GM23338 (cell line): ENCODE measurements around the gene AP1B1. TPM values are rescaled to one million over a fixed set of nuclear protein-coding genes. Genes with fewer than 3 reads are reported as not detected.

Experiments used
- ATAC-seq: fragments of 200-7000 bp; cut with Tn5 transposase; 3 replicates; pipeline ENCODE4 v1.9.1; 2020
- DNase-seq: peaks from one replicate; pipeline ENCODE4 v3.0.0-alpha.2; 2015; ENCODE audit warnings: low spot score
- H2AFZ ChIP-seq: fragments of 200-600 bp; sonication (generic); 2 replicates; pipeline ENCODE4 v1.8.0; 2016; ENCODE audit warnings: antibody characterized with exemption, mild to moderate bottlenecking, moderate library complexity
- H3F3A ChIP-seq: fragments of 200-600 bp; sonication (generic); replicated peaks from 2 replicates; pipeline ENCODE4 v1.8.0; 2017; ENCODE audit warnings: antibody characterized with exemption, mixed run types, low read depth
- H3K27ac ChIP-seq: fragments of 200-600 bp; sonication (generic); 2 replicates; pipeline ENCODE4 v1.6.1; 2016; ENCODE audit warnings: low read depth
- H3K27me3 ChIP-seq: fragments of 200-600 bp; sonication (generic); 2 replicates; pipeline ENCODE4 v1.8.0; 2016; ENCODE audit warnings: mild to moderate bottlenecking, mixed run types, moderate library complexity; ENCODE audit not compliant: insufficient read depth
- H3K36me3 ChIP-seq: fragments of 200-600 bp; sonication (generic); 2 replicates; pipeline ENCODE4 v1.8.0; 2016; ENCODE audit warnings: mild to moderate bottlenecking; ENCODE audit not compliant: insufficient read depth
- H3K4me1 ChIP-seq: fragments of 200-600 bp; sonication (generic); 2 replicates; pipeline ENCODE4 v1.8.0; 2016; ENCODE audit warnings: mild to moderate bottlenecking, moderate library complexity; ENCODE audit not compliant: insufficient read depth
- H3K4me2 ChIP-seq: fragments of 200-600 bp; sonication (generic); 2 replicates; pipeline ENCODE4 v1.7.1; 2017; ENCODE audit warnings: mixed run types
- H3K4me3 ChIP-seq: fragments of 200-600 bp; sonication (generic); 2 replicates; pipeline ENCODE4 v1.6.1; 2016; ENCODE audit warnings: mixed run types
- H3K79me2 ChIP-seq: fragments of 200-600 bp; sonication (generic); replicated peaks from 2 replicates; pipeline ENCODE4 v1.8.0; 2017; ENCODE audit warnings: mild to moderate bottlenecking; ENCODE audit not compliant: insufficient read depth
- H3K9me2 ChIP-seq: fragments of 200-600 bp; sonication (generic); 2 replicates; pipeline ENCODE4 v1.8.0; 2017; ENCODE audit not compliant: insufficient read depth
- H4K20me1 ChIP-seq: fragments of 200-600 bp; sonication (generic); replicated peaks from 2 replicates; pipeline ENCODE4 v1.8.0; 2017; ENCODE audit warnings: mild to moderate bottlenecking; ENCODE audit not compliant: insufficient read depth
- H3K27ac Mint-ChIP-seq: 2 replicates; pipeline ENCODE4 v1.8.0; 2020; ENCODE audit warnings: inconsistent platforms, mild to moderate bottlenecking, moderate library complexity, mixed read lengths
- H3K27me3 Mint-ChIP-seq: 3 replicates; pipeline ENCODE4 v1.8.0; 2022; ENCODE audit warnings: low read depth, mild to moderate bottlenecking, moderate library complexity, mixed read lengths, inconsistent platforms; ENCODE audit not compliant: insufficient read depth, poor library complexity
- H3K36me3 Mint-ChIP-seq: 3 replicates; pipeline ENCODE4 v1.8.0; 2021; ENCODE audit warnings: low read depth, mild to moderate bottlenecking, inconsistent platforms, moderate library complexity, mixed read lengths
- H3K4me1 Mint-ChIP-seq: 3 replicates; pipeline ENCODE4 v1.8.0; 2020; ENCODE audit warnings: mild to moderate bottlenecking, inconsistent platforms, mixed read lengths
- H3K4me3 Mint-ChIP-seq: 3 replicates; pipeline ENCODE4 v1.8.0; 2021; ENCODE audit warnings: moderate library complexity, mild to moderate bottlenecking, inconsistent platforms, mixed read lengths
- H3K9me3 Mint-ChIP-seq: 3 replicates; pipeline ENCODE4 v1.8.0; 2020; ENCODE audit warnings: moderate library complexity, mild to moderate bottlenecking, inconsistent platforms, mixed read lengths
- EZH2 ChIP-seq: fragments of 200-600 bp; sonication (generic); IDR thresholded peaks from one replicate; pipeline ENCODE4 v1.8.0; 2017; ENCODE audit warnings: antibody characterized with exemption, mild to moderate bottlenecking, low read depth; ENCODE audit not compliant: unreplicated experiment
- EZH2phosphoT487 ChIP-seq: fragments of 200-600 bp; sonication (generic); IDR thresholded peaks from one replicate; pipeline ENCODE4 v1.8.1; 2018; ENCODE audit warnings: antibody characterized with exemption; ENCODE audit not compliant: unreplicated experiment
- JUNB ChIP-seq: IDR thresholded peaks from one replicate; pipeline ENCODE4 v1.6.1; 2016; ENCODE audit warnings: antibody characterized with exemption; ENCODE audit not compliant: unreplicated experiment
- NANOG ChIP-seq: IDR thresholded peaks from 2 replicates; pipeline ENCODE4 v1.6.1; 2016; ENCODE audit warnings: antibody characterized with exemption, borderline replicate concordance
- POLR2AphosphoS5 ChIP-seq: IDR thresholded peaks from 2 replicates; pipeline ENCODE4 v1.6.1; 2016; ENCODE audit warnings: antibody characterized with exemption, low read depth
- ZNF114 ChIP-seq: fragments of 250-450 bp; sonication (Bioruptor Pico); IDR thresholded peaks from 2 replicates; pipeline ENCODE4 v1.5.0; 2020; ENCODE audit warnings: mild to moderate bottlenecking, moderate library complexity
- ZNF331 ChIP-seq: fragments of 250-450 bp; sonication (Bioruptor Pico); IDR thresholded peaks from 2 replicates; pipeline ENCODE4 v1.5.0; 2020; ENCODE audit warnings: low read depth, mild to moderate bottlenecking, moderate library complexity
- polyA plus RNA-seq: library from polyadenylated mRNA; unstranded; fragments of >200 nt; fragmentation: Nextera tagmentation; extraction: Ambion mirVana; gene quantifications from 2 replicates; pipeline ENCODE4 v1.2.1, GENCODE V29; 2016
- total RNA-seq: library from RNA; depleted of rRNA; stranded (reverse); fragments of >200 nt; shearing (Covaris generic); gene quantifications from 2 replicates; pipeline ENCODE4 v1.2.3, GENCODE V29; 2014
- TF ChIP-seq, protein P1 (sequence below): fragments of 250-450 bp; sonication (Bioruptor Pico); IDR thresholded peaks from 2 replicates; pipeline ENCODE4 v1.5.0; 2020; ENCODE audit warnings: mild to moderate bottlenecking, moderate library complexity
- TF ChIP-seq, protein P2 (sequence below): IDR thresholded peaks from one replicate; pipeline ENCODE4 v1.6.1; 2018; ENCODE audit warnings: antibody characterized with exemption; ENCODE audit not compliant: unreplicated experiment

Gene AP1B1
- total and polyA plus RNA-seq, 2 experiments from 2014 or later, result 19.5 to 74.4 TPM

DNA sequence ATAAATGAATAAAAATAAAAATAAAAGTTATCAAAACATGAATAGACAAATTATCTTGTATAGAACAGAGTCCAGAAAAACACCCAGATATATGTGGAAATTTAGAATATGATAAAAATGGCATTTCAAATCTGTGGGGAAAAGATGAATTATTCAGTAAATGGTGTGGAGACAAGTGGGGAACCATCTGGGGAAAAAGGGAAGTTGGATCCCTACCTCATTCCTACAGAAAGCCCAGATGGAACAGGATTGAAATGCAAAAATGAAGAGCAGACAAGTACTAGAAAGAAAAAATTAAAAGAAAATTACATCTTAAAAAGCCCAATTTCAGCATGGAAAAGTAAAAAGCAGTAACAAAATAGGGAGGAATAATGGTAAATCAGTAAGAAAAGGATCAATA lies 64.7 kb downstream of the AP1B1 start:
- DNase-seq, result no peak

More for the DNA sequence above, 64.7 kb downstream of the AP1B1 start:
- no peak overlapping the region for H2AFZ ChIP-seq
- no peaks in the 10 kb centered on the region for H3K4me1 ChIP-seq
- no peaks in the 10 kb centered on the region for H3K79me2 ChIP-seq
- H3K9me2 ChIP-seq, result no peaks in the 10 kb centered on the region
- Mint-ChIP-seq H3K36me3 (peaks cover 3% of the 10 kb centered on the region; the same call in 1 of the 3 replicates), H3K27me3 (peaks cover 5% of the 10 kb centered on the region), H3K27ac (no peak overlapping the region), H3K4me1 (no peaks in the 10 kb centered on the region), H3K4me3 (no peak overlapping the region), H3K9me3 (no peaks in the 10 kb centered on the region)
- no peaks in the 10 kb centered on the region for H3K36me3 ChIP-seq
- TF ChIP-seq, protein P1, sequence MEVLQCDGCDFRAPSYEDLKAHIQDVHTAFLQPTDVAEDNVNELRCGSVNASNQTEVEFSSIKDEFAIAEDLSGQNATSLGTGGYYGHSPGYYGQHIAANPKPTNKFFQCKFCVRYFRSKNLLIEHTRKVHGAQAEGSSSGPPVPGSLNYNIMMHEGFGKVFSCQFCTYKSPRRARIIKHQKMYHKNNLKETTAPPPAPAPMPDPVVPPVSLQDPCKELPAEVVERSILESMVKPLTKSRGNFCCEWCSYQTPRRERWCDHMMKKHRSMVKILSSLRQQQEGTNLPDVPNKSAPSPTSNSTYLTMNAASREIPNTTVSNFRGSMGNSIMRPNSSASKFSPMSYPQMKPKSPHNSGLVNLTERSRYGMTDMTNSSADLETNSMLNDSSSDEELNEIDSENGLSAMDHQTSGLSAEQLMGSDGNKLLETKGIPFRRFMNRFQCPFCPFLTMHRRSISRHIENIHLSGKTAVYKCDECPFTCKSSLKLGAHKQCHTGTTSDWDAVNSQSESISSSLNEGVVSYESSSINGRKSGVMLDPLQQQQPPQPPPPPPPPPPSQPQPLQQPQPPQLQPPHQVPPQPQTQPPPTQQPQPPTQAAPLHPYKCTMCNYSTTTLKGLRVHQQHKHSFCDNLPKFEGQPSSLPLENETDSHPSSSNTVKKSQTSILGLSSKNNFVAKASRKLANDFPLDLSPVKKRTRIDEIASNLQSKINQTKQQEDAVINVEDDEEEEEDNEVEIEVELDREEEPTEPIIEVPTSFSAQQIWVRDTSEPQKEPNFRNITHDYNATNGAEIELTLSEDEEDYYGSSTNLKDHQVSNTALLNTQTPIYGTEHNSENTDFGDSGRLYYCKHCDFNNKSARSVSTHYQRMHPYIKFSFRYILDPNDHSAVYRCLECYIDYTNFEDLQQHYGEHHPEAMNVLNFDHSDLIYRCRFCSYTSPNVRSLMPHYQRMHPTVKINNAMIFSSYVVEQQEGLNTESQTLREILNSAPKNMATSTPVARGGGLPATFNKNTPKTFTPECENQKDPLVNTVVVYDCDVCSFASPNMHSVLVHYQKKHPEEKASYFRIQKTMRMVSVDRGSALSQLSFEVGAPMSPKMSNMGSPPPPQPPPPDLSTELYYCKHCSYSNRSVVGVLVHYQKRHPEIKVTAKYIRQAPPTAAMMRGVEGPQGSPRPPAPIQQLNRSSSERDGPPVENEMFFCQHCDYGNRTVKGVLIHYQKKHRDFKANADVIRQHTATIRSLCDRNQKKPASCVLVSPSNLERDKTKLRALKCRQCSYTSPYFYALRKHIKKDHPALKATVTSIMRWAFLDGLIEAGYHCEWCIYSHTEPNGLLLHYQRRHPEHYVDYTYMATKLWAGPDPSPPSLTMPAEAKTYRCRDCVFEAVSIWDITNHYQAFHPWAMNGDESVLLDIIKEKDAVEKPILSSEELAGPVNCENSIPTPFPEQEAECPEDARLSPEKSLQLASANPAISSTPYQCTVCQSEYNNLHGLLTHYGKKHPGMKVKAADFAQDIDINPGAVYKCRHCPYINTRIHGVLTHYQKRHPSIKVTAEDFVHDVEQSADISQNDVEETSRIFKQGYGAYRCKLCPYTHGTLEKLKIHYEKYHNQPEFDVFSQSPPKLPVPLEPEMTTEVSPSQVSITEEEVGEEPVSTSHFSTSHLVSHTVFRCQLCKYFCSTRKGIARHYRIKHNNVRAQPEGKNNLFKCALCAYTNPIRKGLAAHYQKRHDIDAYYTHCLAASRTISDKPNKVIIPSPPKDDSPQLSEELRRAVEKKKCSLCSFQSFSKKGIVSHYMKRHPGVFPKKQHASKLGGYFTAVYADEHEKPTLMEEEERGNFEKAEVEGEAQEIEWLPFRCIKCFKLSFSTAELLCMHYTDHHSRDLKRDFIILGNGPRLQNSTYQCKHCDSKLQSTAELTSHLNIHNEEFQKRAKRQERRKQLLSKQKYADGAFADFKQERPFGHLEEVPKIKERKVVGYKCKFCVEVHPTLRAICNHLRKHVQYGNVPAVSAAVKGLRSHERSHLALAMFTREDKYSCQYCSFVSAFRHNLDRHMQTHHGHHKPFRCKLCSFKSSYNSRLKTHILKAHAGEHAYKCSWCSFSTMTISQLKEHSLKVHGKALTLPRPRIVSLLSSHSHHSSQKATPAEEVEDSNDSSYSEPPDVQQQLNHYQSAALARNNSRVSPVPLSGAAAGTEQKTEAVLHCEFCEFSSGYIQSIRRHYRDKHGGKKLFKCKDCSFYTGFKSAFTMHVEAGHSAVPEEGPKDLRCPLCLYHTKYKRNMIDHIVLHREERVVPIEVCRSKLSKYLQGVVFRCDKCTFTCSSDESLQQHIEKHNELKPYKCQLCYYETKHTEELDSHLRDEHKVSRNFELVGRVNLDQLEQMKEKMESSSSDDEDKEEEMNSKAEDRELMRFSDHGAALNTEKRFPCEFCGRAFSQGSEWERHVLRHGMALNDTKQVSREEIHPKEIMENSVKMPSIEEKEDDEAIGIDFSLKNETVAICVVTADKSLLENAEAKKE, result no peak
- no peak for TF ChIP-seq POLR2AphosphoS5
- TF ChIP-seq ZNF114 (CRISPR knock-in tag), result no peak
- no peak for TF ChIP-seq NANOG
- no peak for TF ChIP-seq ZNF331 (CRISPR knock-in tag)
- no peak for TF ChIP-seq EZH2phosphoT487
- TF ChIP-seq, protein P2, sequence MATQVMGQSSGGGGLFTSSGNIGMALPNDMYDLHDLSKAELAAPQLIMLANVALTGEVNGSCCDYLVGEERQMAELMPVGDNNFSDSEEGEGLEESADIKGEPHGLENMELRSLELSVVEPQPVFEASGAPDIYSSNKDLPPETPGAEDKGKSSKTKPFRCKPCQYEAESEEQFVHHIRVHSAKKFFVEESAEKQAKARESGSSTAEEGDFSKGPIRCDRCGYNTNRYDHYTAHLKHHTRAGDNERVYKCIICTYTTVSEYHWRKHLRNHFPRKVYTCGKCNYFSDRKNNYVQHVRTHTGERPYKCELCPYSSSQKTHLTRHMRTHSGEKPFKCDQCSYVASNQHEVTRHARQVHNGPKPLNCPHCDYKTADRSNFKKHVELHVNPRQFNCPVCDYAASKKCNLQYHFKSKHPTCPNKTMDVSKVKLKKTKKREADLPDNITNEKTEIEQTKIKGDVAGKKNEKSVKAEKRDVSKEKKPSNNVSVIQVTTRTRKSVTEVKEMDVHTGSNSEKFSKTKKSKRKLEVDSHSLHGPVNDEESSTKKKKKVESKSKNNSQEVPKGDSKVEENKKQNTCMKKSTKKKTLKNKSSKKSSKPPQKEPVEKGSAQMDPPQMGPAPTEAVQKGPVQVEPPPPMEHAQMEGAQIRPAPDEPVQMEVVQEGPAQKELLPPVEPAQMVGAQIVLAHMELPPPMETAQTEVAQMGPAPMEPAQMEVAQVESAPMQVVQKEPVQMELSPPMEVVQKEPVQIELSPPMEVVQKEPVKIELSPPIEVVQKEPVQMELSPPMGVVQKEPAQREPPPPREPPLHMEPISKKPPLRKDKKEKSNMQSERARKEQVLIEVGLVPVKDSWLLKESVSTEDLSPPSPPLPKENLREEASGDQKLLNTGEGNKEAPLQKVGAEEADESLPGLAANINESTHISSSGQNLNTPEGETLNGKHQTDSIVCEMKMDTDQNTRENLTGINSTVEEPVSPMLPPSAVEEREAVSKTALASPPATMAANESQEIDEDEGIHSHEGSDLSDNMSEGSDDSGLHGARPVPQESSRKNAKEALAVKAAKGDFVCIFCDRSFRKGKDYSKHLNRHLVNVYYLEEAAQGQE, result no peak
- no peak for TF ChIP-seq JUNB
- no peak for TF ChIP-seq EZH2
- H3K27ac ChIP-seq, result no peak overlapping the region
- H3K4me3 ChIP-seq, result no peak overlapping the region
- no peak for ATAC-seq
- H4K20me1 ChIP-seq, result no peaks in the 10 kb centered on the region
- no peak overlapping the region for H3K4me2 ChIP-seq
- no peaks in the 10 kb centered on the region for H3F3A ChIP-seq
- H3K27me3 ChIP-seq, result no peaks in the 10 kb centered on the region
